HG02885 (cell line): Measurements from ENCODE around the gene WNT10A.

Experiments
- ATAC-seq: cut with Tn5 transposase; IDR thresholded peaks from one replicate; pipeline ENCODE4 v1.9.1; 2021; ENCODE audit warnings: mild to moderate bottlenecking; ENCODE audit not compliant: unreplicated experiment, poor library complexity

Gene WNT10A

DNA sequence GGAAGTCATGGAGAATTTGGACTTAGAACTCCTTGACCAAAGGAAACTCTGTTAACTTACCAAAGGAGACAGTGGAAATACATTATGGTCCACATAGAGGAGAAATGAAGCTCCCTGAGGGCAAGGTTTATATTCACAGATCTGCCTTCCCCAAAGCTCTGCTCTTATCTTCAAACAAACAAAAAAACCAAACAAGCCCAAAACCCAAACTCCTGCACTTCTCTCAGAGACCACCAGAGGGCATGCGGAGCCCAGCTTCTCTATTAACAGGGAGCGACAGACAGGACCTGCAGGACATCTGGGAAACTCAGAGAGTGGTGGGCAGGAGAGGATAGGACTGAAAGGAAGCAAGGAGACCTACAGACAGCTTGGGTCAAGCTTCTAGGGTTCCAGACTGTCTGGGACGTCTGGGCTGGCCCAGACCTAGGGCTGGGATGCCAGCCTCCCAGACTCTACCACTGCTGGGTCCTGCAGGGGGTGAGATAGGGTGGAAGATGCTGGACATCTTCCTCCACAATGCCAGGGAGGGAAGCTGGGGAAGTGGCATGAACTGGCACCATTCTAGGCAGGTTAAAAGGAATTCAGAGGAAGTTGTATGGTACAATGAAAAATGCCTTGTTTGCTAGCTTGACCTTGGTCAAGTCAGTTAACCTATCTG lies 4.0 kb upstream of the WNT10A start:
- ATAC-seq: no peak

DNA sequence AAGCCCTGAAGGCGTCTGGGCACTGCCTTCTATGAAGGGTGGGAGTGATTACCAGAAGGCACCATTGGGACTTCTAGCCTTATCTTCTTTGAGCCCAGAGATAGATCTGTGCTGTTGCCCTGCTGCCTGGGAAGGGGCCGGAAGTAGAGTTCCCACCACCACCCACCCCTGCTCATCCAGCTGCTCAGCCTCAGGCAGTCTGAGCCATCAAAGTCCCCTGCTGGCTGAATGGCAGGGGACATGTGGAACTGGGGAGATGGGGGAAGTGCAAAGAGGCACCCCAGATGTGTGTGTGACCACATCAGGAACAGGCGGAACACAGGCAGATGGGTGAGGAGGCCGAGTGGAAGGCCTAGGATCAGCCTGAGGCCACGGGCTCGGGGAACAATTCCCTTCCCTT lies 3.3 kb upstream of the WNT10A start:
- no peak for ATAC-seq

DNA sequence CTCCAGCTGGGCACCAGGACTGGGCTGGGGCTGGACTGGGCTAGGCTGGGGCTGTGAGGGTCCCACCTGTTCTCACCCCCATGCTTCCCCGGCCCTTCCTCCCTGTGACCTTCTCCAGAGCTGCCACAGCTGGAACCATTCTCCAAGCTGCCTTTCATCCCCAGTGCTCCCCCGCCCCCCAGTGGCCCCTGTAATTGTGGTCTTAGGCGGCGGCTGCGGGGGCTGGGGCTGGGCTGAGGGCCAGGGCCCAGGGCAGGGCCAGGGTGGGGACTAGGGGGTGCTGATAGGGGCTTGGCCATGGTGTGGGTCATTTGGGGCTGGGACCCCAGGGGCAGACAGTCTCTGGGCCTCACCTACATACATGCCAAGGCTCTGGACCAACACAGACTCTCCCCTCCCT lies 2.8 kb upstream of the WNT10A start:
- no peak for ATAC-seq

GRCh38 chr2:218878486-218878885 lies 2.2 kb upstream of the WNT10A start:
- no peak for ATAC-seq

GRCh38 chr2:218878926-218879761 lies 1.5 kb upstream of the WNT10A start:
- no peak for ATAC-seq

DNA sequence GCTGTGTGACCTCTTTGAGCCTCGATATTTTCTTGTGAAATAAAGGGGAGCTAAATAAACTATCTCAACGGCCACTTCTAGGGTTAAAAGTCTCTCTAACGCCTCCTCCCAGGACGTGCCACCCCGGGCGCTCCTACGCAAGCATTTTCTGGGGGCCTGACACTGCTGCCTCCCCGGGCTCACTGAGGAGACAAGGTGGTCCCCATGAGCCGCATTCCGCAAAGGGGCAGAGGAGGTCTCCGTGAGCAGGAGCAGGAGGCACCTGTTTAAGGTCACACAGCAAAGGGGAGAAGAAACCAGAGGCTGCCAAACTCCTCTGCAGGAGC lies 913 bp upstream of the WNT10A start:
- no peak for ATAC-seq

DNA sequence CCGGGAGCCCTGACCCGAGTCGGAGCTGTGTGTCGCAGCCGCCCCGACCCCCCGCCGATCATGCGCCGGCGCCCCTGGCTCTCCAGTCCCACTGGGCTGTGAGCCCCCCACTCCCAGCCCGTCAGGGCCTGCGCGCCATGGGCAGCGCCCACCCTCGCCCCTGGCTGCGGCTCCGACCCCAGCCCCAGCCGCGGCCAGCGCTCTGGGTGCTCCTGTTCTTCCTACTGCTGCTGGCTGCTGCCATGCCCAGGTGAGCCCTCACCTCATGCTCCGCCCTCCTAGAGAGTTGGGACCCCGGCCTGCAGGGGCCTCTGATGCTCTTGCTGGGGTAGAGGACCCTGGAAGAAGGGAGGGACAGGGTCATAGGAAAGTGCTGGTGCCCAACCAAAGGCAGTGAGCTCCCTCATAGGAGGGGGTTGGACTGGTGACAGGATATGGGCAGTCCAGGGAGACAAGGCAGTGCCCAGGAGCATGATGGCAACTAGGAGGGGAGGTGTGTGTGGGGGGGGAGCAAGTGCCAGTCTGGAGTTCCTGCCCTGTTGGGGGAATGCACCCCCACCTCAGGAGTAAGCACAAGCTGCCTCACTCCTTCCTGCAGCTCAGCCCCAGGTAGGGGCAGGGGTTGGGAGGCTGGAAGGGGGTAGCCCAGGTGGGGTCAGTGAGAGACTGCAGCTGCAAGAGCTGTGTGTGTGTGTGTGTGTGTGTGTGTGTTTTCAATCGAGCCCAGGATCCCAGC lies 375 bp downstream of the WNT10A start:
- ATAC-seq: no peak

- no peak for ATAC-seq
Measured at GRCh38 chr2:218881744-218882460, 1.2 kb downstream of the WNT10A start.

DNA sequence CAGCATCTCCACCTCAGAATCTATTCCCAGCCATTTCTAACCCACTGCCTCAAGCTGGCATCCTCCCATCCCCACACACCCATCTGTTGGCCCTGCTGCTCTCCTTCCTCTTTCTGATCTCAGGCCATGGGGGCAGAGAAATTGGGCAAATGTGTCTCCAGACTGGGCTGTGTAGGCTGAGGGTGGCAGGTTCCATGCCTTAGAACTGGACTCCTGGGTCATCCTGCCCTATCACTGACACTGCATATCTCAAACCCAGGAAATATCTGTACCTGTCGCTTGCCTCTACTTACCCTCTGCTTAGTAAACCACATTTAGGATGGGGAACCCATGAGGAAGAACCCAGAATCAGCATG lies 1.8 kb downstream of the WNT10A start:
- ATAC-seq: no peak

GRCh38 chr2:218882866-218883366 lies 2.3 kb downstream of the WNT10A start:
- ATAC-seq: no peak

DNA sequence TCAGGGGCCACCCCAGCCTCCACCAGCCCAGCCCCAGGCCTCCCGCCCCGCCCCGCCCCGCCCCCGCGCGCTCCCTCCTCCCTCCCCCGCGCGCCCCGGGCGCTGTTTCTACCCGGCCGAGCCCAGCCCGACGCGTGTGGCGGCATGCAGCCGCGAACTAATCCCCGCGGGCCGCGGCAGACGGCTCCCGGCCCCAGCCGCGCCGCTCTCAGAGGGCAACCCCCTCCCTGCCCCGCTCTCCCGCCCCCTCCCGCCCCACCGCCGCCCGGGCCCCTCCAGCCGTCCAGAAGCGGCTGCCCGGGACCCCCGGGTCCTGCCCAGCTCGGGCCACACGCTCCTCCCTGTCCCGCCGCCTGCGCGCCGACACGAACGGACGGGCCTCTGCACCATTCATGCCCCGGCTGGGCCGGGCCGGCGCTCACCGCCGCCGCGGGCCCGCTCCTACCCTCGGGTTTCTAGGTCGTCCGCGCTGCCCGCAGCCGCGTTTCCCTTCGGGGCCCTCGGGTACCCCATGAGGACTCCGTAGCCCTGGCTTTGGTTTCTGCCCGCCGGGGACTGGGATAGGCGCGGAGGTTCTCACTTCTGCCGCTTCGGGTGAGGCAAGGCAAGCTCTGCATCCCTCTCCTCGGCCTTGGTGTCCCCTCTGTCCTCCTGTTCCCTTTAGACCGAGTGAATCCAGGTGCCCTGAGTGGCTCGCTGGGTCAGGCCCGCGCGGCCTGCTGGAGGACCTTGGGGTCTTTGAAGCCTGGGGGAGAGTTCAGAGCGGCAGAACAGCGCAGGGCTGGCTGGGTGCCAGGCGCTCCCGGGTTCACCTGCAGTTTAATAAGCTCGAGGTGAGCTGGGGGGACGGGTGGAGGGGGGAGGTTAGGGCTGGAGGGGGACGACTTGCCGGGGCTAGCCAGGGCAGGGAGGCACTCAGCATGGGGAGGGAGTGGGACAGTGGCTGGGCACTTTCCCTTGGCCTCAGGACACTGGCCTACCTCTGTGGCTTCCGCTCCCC lies 3.1 kb downstream of the WNT10A start:
- no peak for ATAC-seq

DNA sequence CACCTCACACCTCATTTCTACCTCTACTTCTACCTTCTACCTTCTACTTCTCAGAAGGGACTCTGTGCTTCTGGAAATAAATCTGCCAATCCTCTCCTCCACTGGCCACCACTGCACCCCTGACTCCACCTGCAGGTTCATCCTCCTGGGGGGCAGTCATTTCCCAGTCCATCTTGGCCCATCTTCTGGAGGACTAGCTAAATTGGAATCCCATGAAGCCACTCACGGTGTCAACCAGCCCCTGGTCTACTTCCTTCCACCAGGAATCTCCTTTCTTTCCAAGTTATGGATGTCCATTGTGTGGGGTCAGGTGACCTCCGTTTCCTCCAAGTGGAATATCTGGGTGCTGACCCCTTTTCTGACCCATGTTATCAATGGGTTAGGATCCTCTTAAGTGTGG lies 3.9 kb downstream of the WNT10A start:
- ATAC-seq: no peak

DNA sequence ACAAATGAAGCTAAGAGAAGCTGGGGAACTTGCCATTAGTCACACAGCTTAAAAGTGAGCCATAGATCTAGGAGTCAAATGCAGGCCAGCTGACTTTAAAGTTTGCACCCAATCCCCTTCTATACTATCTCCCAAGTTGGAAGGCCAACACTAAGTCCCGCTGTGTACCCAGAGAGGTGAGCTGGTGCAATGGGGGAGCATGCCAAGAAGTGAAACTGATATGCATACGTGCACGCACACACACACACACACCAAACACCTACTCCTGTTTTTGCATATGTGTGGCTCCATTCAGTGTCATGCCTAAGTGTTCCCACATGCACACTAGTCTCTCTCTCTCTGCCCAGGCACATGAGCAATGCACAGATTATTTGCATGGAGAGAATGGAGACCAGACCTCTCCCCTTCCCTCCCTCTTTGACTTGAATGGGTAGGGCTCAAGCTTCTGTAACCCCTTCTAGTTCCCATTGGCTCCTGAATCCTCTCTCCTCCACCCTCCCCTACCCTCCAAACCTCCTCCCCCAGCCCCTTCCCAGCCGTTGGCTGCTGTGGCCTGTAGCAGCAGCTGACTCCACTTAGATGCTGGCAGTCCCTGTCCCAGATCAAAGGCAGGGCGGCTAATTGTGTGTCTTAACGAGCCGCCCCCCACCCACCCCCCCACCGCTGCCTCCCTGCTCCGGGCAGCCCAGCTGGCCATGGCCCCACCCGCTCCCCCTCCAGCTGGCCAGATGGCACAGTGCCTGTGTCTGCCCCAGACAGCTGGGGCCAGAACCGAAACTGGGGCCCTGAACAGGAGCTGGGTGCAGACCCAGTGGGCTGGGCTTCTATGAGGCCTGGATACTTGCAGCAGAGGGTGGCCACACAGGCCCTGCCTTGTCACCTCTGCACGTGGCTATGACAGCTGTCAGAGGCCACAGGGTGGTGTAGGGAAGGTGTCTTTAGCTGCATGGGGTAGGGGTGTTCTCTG lies 5.6 kb downstream of the WNT10A start:
- ATAC-seq: peak; percentile 69

DNA sequence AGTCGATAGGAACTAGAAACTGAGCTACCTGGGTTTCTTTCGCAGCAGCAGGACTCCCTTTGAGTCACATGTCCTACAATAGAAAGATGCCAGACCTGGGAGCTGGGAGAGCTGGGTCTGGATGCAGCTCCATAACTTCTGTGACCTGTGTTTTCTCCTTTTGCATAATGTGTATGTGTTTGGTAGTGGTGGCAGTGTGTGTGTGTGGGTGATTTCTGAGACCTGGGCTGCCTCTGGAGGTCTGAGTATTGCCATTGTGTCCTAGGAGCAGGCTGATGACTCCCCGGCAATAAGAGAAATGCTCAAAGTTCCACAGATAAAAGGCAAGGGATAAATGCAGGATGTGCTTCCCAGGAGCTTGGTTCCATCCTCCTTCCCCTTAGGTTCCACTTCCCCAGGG lies 6.4 kb downstream of the WNT10A start:
- ATAC-seq: no peak

DNA sequence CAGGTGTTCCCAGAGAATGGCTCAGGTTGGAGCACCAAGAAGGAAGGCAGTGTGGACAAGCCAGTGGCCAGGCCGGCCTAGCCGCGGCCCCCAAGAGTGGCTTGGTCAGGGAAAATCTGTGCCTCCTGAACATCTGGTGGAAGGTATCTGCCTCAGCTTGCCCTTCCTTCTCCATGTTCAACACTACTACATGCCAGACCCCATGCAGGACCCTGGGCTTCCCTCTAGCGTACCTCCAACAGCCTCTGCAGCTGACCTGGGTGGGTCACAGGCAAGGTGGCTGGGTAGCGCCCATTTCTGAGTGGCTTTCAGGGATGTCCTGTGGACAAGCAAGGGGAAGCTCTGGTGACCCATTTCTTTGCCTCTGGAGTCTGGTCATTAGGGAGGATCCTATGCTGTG lies 7.7 kb downstream of the WNT10A start:
- no peak for ATAC-seq

DNA sequence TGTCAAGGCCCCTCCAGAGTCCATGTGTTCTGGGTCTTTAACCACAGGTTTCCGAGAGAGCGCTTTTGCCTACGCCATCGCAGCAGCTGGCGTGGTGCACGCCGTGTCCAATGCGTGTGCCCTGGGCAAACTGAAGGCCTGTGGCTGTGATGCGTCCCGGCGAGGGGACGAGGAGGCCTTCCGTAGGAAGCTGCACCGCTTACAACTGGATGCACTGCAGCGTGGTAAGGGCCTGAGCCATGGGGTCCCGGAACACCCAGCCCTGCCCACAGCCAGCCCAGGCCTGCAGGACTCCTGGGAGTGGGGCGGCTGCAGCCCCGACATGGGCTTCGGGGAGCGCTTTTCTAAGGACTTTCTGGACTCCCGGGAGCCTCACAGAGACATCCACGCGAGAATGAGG lies 9.3 kb downstream of the WNT10A start:
- no peak for ATAC-seq

- ATAC-seq: no peak
Measured at GRCh38 chr2:218890369-218890768, 9.7 kb downstream of the WNT10A start.
